ENCODE results near the gene KCNQ5.

DNA sequence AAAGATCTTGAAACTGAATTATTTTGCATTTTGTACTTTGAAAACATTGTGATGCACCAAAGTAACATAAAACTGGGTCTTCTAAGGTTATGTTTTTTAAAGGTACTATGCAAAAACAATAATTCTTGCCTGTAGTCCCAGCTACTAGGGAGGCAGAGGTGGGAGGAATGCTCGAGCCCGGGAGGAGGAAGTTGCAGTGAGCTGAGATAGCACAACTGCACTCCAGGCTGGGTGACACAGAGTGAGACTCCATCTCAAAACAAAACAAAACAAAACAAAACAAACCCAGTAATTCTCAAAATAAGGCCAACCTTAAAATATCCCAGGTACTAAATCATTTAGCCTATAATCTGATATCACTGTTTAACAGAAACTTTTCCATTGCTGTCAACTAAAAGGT lies 333.8 kb downstream of the KCNQ5 start:
- no peak for TF ChIP-seq POLR2A (IDR thresholded peaks at IDR 0.05)
- TF ChIP-seq, protein P1, sequence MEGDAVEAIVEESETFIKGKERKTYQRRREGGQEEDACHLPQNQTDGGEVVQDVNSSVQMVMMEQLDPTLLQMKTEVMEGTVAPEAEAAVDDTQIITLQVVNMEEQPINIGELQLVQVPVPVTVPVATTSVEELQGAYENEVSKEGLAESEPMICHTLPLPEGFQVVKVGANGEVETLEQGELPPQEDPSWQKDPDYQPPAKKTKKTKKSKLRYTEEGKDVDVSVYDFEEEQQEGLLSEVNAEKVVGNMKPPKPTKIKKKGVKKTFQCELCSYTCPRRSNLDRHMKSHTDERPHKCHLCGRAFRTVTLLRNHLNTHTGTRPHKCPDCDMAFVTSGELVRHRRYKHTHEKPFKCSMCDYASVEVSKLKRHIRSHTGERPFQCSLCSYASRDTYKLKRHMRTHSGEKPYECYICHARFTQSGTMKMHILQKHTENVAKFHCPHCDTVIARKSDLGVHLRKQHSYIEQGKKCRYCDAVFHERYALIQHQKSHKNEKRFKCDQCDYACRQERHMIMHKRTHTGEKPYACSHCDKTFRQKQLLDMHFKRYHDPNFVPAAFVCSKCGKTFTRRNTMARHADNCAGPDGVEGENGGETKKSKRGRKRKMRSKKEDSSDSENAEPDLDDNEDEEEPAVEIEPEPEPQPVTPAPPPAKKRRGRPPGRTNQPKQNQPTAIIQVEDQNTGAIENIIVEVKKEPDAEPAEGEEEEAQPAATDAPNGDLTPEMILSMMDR (IDR thresholded peaks at IDR 0.05): no peak
